HEK293 (cell line): Measurements from ENCODE around the gene ITGA2.

ENCODE experiments used
- BCL11B ChIP-seq: fragments of 450-650 bp; formaldehyde crosslinking; IDR thresholded peaks from 2 replicates; pipeline ENCODE4 v1.5.1; 2016; ENCODE audit warnings: low read depth, missing biosample characterization, missing genetic modification characterization
- EGR2 ChIP-seq: fragments of 450-650 bp; formaldehyde crosslinking; IDR thresholded peaks from 2 replicates; pipeline ENCODE4 v1.5.1; 2016; ENCODE audit warnings: low read depth, missing biosample characterization, missing genetic modification characterization
- ELK4 ChIP-seq: IDR thresholded peaks from 2 replicates; pipeline ENCODE4 v1.6.1; 2011; ENCODE audit warnings: mild to moderate bottlenecking, low read depth, low read length, borderline replicate concordance
- GFI1B ChIP-seq: fragments of 450-650 bp; formaldehyde crosslinking; IDR thresholded peaks from 2 replicates; pipeline ENCODE4 v1.5.1; 2016; ENCODE audit warnings: missing biosample characterization, missing genetic modification characterization
- KLF16 ChIP-seq: fragments of 450-650 bp; formaldehyde crosslinking; IDR thresholded peaks from 2 replicates; pipeline ENCODE4 v1.5.1; 2017; ENCODE audit warnings: missing biosample characterization, missing genetic modification characterization
- MYNN ChIP-seq: fragments of 450-650 bp; formaldehyde crosslinking; IDR thresholded peaks from 2 replicates; pipeline ENCODE4 v1.5.1; 2016; ENCODE audit warnings: missing biosample characterization, missing genetic modification characterization, borderline replicate concordance
- PRDM2 ChIP-seq: fragments of 450-650 bp; formaldehyde crosslinking; IDR thresholded peaks from 2 replicates; pipeline ENCODE4 v1.5.1; 2016; ENCODE audit warnings: missing biosample characterization, missing genetic modification characterization, borderline replicate concordance
- PRDM6 ChIP-seq: fragments of 450-650 bp; formaldehyde crosslinking; IDR thresholded peaks from 2 replicates; pipeline ENCODE4 v1.5.1; 2017; ENCODE audit warnings: missing biosample characterization, missing genetic modification characterization
- SCRT2 ChIP-seq: fragments of 450-650 bp; formaldehyde crosslinking; IDR thresholded peaks from 2 replicates; pipeline ENCODE4 v1.5.1; 2016; ENCODE audit warnings: missing biosample characterization, missing genetic modification characterization
- SP7 ChIP-seq: fragments of 450-650 bp; formaldehyde crosslinking; IDR thresholded peaks from 2 replicates; pipeline ENCODE4 v1.5.1; 2016; ENCODE audit warnings: missing biosample characterization, missing genetic modification characterization
- TCF7L2 ChIP-seq: IDR thresholded peaks from 2 replicates; pipeline ENCODE4 v1.6.1; 2011; ENCODE audit warnings: low read depth, mild to moderate bottlenecking, inconsistent platforms, low read length, moderate library complexity, borderline replicate concordance
- TRIM28 ChIP-seq: IDR thresholded peaks from 2 replicates; pipeline ENCODE4 v1.6.1; 2011; ENCODE audit warnings: low read length, control low read depth, borderline replicate concordance
- ZBTB17 ChIP-seq: fragments of 450-650 bp; formaldehyde crosslinking; IDR thresholded peaks from 2 replicates; pipeline ENCODE4 v1.5.1; 2016; ENCODE audit warnings: missing biosample characterization, missing genetic modification characterization
- ZBTB20 ChIP-seq: fragments of 450-650 bp; formaldehyde crosslinking; IDR thresholded peaks from 2 replicates; pipeline ENCODE4 v1.5.1; 2016; ENCODE audit warnings: missing biosample characterization, missing genetic modification characterization
- ZBTB26 ChIP-seq: fragments of 450-650 bp; formaldehyde crosslinking; optimal IDR thresholded peaks from 2 replicates; pipeline ENCODE3; 2016; ENCODE audit warnings: missing biosample characterization, mild to moderate bottlenecking, missing genetic modification characterization
- ZFP41 ChIP-seq: fragments of 450-650 bp; formaldehyde crosslinking; IDR thresholded peaks from 2 replicates; pipeline ENCODE4 v1.5.1; 2016; ENCODE audit warnings: missing biosample characterization, missing genetic modification characterization, borderline replicate concordance
- ZIC2 ChIP-seq: fragments of 450-650 bp; formaldehyde crosslinking; IDR thresholded peaks from 2 replicates; pipeline ENCODE4 v1.5.1; 2016; ENCODE audit warnings: missing biosample characterization, missing genetic modification characterization
- ZNF157 ChIP-seq: fragments of 450-650 bp; formaldehyde crosslinking; IDR thresholded peaks from 2 replicates; pipeline ENCODE4 v1.5.1; 2016; ENCODE audit warnings: missing biosample characterization, missing genetic modification characterization
- ZNF169 ChIP-seq: fragments of 450-650 bp; formaldehyde crosslinking; IDR thresholded peaks from 2 replicates; pipeline ENCODE4 v1.5.1; 2016; ENCODE audit warnings: missing biosample characterization, missing genetic modification characterization
- ZNF211 ChIP-seq: fragments of 450-650 bp; formaldehyde crosslinking; IDR thresholded peaks from 2 replicates; pipeline ENCODE4 v1.5.1; 2016; ENCODE audit warnings: low read depth, missing biosample characterization, missing genetic modification characterization
- ZNF223 ChIP-seq: fragments of 450-650 bp; formaldehyde crosslinking; IDR thresholded peaks from 2 replicates; pipeline ENCODE4 v1.5.1; 2016; ENCODE audit warnings: missing biosample characterization, missing genetic modification characterization
- ZNF266 ChIP-seq: fragments of 450-650 bp; formaldehyde crosslinking; IDR thresholded peaks from 2 replicates; pipeline ENCODE4 v1.5.1; 2016; ENCODE audit warnings: missing biosample characterization, missing genetic modification characterization, low read depth
- ZNF280C ChIP-seq: fragments of 450-650 bp; formaldehyde crosslinking; IDR thresholded peaks from 2 replicates; pipeline ENCODE4 v1.5.1; 2016; ENCODE audit warnings: missing biosample characterization, missing genetic modification characterization
- ZNF302 ChIP-seq: fragments of 450-650 bp; formaldehyde crosslinking; IDR thresholded peaks from 2 replicates; pipeline ENCODE4 v1.5.1; 2016; ENCODE audit warnings: missing biosample characterization, missing genetic modification characterization, low read depth
- ZNF548 ChIP-seq: fragments of 450-650 bp; formaldehyde crosslinking; IDR thresholded peaks from 2 replicates; pipeline ENCODE4 v1.5.1; 2016; ENCODE audit warnings: missing biosample characterization, missing genetic modification characterization
- ZNF558 ChIP-seq: fragments of 450-650 bp; formaldehyde crosslinking; IDR thresholded peaks from 2 replicates; pipeline ENCODE4 v1.5.1; 2016; ENCODE audit warnings: missing biosample characterization, missing genetic modification characterization
- ZNF600 ChIP-seq: fragments of 450-650 bp; formaldehyde crosslinking; IDR thresholded peaks from 2 replicates; pipeline ENCODE4 v1.5.1; 2016; ENCODE audit warnings: missing biosample characterization, missing genetic modification characterization
- ZNF623 ChIP-seq: fragments of 450-650 bp; formaldehyde crosslinking; IDR thresholded peaks from 2 replicates; pipeline ENCODE4 v1.5.1; 2016; ENCODE audit warnings: missing biosample characterization, missing genetic modification characterization
- ZNF664 ChIP-seq: fragments of 450-650 bp; formaldehyde crosslinking; IDR thresholded peaks from 2 replicates; pipeline ENCODE4 v1.5.1; 2016; ENCODE audit warnings: missing biosample characterization, missing genetic modification characterization
- ZNF670 ChIP-seq: fragments of 450-650 bp; formaldehyde crosslinking; IDR thresholded peaks from 2 replicates; pipeline ENCODE4 v1.5.1; 2016; ENCODE audit warnings: missing biosample characterization, missing genetic modification characterization, low read depth
- ZXDB ChIP-seq: fragments of 450-650 bp; formaldehyde crosslinking; IDR thresholded peaks from 2 replicates; pipeline ENCODE4 v1.5.1; 2016; ENCODE audit warnings: missing biosample characterization, missing genetic modification characterization

The ITGA2 gene

GRCh38 chr5:53031695-53032096 is 42.5 kb downstream of the ITGA2 start (continued):
- TF ChIP-seq ZIC2 (tag by site-specific recombination) (no peak), SP7 (tag by site-specific recombination) (no peak), ZNF670 (tag by site-specific recombination) (no peak), EGR2 (tag by site-specific recombination) (no peak), ZNF558 (peak; percentile 75), SCRT2 (tag by site-specific recombination) (peak; percentile 46; the same call in 1 of the 2 replicates), ZFP41 (tag by site-specific recombination) (no peak), ZNF664 (no peak), GFI1B (peak; percentile 78; the same call in 1 of the 2 replicates), ZNF169 (no peak), ZBTB20 (no peak), ZNF211 (no peak), ZBTB17 (tag by site-specific recombination) (peak; percentile 55; the same call in 1 of the 2 replicates), ZXDB (no peak), TCF7L2 (no peak), KLF16 (tag by site-specific recombination) (no peak), ZNF157 (tag by site-specific recombination) (no peak), ZNF280C (tag by site-specific recombination) (no peak), BCL11B (tag by site-specific recombination) (no peak), ZBTB26 (no peak), PRDM2 (tag by site-specific recombination) (no peak), ELK4 (no peak), ZNF302 (tag by site-specific recombination) (no peak), TRIM28 (peak; percentile 48; the same call in 1 of the 2 replicates), ZNF600 (tag by site-specific recombination) (peak; percentile 20; the same call in 1 of the 2 replicates), ZNF266 (tag by site-specific recombination) (no peak), ZNF548 (tag by site-specific recombination) (no peak), MYNN (tag by site-specific recombination) (no peak), PRDM6 (no peak), ZNF223 (no peak), ZNF623 (tag by site-specific recombination) (no peak)
